Immature natural killer cell (primary cell): ENCODE data around the gene OTOR. TPM values are rescaled to one million over a fixed set of nuclear protein-coding genes. Genes with fewer than 3 reads are reported as not detected.
A peak's percentile ranks its signal among the peaks of the same experiment; 100 is the strongest.

Experiments used
- DNase-seq, 3 donors: peaks; one replicate each; pipeline ENCODE4 v3.0.0; 2022; ENCODE audit warnings: mixed read lengths in 1 of 3
- H3K27ac Mint-ChIP-seq, 6 donors: one replicate each; pipeline ENCODE4 v1.8.0; 2020; ENCODE audit warnings: mixed read lengths in 6 of 6, mild to moderate bottlenecking in 5 of 6, inconsistent platforms in 4 of 6, moderate library complexity in 3 of 6
- H3K27me3 Mint-ChIP-seq, 3 donors: one replicate each; pipeline ENCODE4 v1.8.0; 2020 to 2021; ENCODE audit warnings: low read depth in 3 of 3, mild to moderate bottlenecking in 3 of 3, mixed read lengths in 3 of 3, moderate library complexity in 3 of 3, inconsistent platforms in 1 of 3
- H3K36me3 Mint-ChIP-seq, 3 donors: one replicate each; pipeline ENCODE4 v1.8.0; 2020; ENCODE audit warnings: mixed read lengths in 3 of 3, inconsistent platforms in 2 of 3, mild to moderate bottlenecking in 2 of 3
- H3K4me1 Mint-ChIP-seq, 2 donors: one replicate each; pipeline ENCODE4 v1.8.0; 2020; ENCODE audit warnings: inconsistent platforms in 2 of 2, mild to moderate bottlenecking in 2 of 2, mixed read lengths in 2 of 2, moderate library complexity in 1 of 2
- H3K4me3 Mint-ChIP-seq, 5 donors: one replicate each; pipeline ENCODE4 v1.8.0; 2020; ENCODE audit warnings: mild to moderate bottlenecking in 5 of 5, mixed read lengths in 5 of 5, inconsistent platforms in 3 of 5, moderate library complexity in 3 of 5
- H3K9me3 Mint-ChIP-seq, 6 donors: one replicate each; pipeline ENCODE4 v1.8.0; 2020; ENCODE audit warnings: mild to moderate bottlenecking in 6 of 6, mixed read lengths in 6 of 6, inconsistent platforms in 4 of 6, moderate library complexity in 3 of 6
- polyA plus RNA-seq, 3 donors: library from polyadenylated mRNA; unstranded; fragments of 300-500 nt; fragmentation: Illumina TruSeq; gene quantifications; one replicate each; pipeline ENCODE4 v1.2.3, GENCODE V29; 2021

The OTOR gene, protein sequence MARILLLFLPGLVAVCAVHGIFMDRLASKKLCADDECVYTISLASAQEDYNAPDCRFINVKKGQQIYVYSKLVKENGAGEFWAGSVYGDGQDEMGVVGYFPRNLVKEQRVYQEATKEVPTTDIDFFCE
- polyA plus RNA-seq = not detected

DNA sequence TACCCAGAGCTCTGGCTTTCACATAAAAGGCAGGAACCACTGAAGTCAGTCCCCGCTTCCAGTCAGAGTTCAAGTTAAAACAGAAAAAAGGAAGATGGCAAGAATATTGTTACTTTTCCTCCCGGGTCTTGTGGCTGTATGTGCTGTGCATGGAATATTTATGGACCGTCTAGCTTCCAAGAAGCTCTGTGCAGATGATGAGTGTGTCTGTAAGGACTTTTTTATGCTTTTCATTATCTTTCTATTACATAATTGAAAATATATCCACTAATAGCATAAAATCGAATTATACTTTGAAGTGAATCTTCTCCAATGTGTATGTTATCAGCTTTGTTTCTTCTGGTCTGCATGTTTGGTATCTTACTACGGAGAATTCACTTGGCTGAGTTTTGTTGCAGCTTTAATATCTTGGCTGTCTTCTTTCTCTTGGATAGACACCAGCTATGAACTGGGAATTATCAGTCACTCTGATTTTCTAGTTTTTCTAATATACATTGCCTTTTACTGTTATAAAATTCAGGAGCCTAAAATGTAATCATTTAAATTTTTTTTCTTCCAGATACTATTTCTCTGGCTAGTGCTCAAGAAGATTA is at the start of gene OTOR:
TSS of gene OTOR (plus strand) at position 51 of the 593 bp plus-strand sequence. CDS start at position 95, 44 bp downstream.
- peaks cover 3 to 6% (median 6%) of the 10 kb centered on the region in 3 donors for H3K27me3 Mint-ChIP-seq

DNA sequence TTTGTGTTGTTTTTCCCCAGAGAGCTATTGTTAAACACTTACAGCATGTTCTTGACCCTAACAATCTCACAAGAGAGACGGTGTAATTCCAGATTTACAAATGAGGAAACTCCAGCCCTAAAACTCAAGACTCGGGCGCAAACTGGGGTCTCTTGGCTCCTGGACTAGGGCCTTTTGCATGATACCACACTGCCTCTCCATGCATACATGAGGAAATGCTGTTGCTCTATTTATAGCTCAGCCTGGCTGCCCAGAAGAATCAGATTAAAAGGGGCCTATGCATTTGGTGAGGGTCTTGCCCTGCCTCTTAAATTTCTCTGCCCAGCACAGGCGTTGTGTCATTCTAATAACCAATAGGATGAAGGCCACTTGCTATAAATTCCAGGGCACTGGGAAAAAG is 48.9 kb upstream of the OTOR start:
- Mint-ChIP-seq H3K4me3 (no peak overlapping the region), H3K9me3 (no peaks in the 10 kb centered on the region), H3K27ac (no peak overlapping the region), H3K4me1 (no peaks in the 10 kb centered on the region), H3K36me3 (no peaks in the 10 kb centered on the region), H3K27me3 (peaks cover 4 to 10% (median 8%) of the 10 kb centered on the region in 3 donors)
- DNase-seq = no peak

More for the DNA sequence above, at the start of gene OTOR:
- no peaks in the 10 kb centered on the region for H3K4me1 Mint-ChIP-seq
- H3K9me3 Mint-ChIP-seq = no peaks in the 10 kb centered on the region
- no peak within 1 kb of the TSS for H3K27ac Mint-ChIP-seq
- H3K4me3 Mint-ChIP-seq = no peak within 1 kb of the TSS
- peaks cover 0 to 4% (median 0%) of the 10 kb centered on the region in 3 donors for H3K36me3 Mint-ChIP-seq
- DNase-seq = no peak

DNA sequence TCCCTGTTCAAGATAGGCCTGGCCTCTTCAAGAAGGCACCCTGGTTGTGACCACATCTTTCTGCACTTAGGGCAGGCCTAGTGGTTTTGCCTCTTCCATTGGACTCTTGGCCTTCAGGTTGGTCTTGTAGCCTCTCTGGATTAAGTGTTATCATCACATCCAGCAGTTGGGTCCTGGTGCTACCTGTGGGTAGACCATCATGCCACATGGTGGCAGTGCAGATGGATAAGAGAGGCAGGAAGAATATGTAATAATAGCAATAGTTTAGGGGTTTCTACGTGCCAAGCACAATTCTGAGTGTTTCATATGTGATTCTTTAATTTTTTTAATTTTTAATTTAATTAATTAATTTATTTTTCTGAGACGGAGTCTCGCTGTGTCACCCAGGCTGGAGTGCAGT is 46.9 kb upstream of the OTOR start:
- Mint-ChIP-seq H3K27ac (no peak overlapping the region), H3K36me3 (no peaks in the 10 kb centered on the region), H3K4me3 (no peak overlapping the region), H3K9me3 (peaks cover 0 to 2% (median 0%) of the 10 kb centered on the region in 6 donors), H3K27me3 (peaks cover 2 to 10% (median 10%) of the 10 kb centered on the region in 3 donors), H3K4me1 (no peaks in the 10 kb centered on the region)
- DNase-seq = peak; percentile 3 to 11 (median 7)

DNA sequence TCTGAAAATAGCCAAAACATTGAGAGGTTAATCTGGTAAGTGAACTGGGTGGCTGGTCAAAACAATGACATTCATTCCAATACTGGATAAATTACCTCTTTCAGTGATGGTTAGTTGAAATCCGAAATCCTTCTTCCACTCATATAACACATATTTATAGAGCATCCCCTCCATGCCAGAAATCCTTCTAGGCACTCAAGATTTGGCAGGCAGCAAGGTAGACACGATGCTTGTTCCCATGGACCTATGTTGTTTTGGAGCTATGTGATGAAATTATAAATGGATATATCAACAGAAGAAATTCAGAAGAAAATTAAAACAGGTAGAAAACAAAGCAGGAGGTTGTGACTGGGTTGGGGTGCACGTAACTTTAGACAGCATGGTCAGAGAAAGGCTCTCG is 44.6 kb upstream of the OTOR start:
- no peak overlapping the region for H3K4me3 Mint-ChIP-seq
- H3K9me3 Mint-ChIP-seq = peaks cover 0 to 2% (median 0%) of the 10 kb centered on the region in 6 donors
- no peak for DNase-seq
- H3K4me1 Mint-ChIP-seq = peaks cover 7% of the 10 kb centered on the region in 2 donors
- no peak overlapping the region for H3K27ac Mint-ChIP-seq
- H3K36me3 Mint-ChIP-seq = peaks cover 0 to 4% (median 3%) of the 10 kb centered on the region in 3 donors
- H3K27me3 Mint-ChIP-seq = peaks cover 4 to 16% (median 8%) of the 10 kb centered on the region in 3 donors

DNA sequence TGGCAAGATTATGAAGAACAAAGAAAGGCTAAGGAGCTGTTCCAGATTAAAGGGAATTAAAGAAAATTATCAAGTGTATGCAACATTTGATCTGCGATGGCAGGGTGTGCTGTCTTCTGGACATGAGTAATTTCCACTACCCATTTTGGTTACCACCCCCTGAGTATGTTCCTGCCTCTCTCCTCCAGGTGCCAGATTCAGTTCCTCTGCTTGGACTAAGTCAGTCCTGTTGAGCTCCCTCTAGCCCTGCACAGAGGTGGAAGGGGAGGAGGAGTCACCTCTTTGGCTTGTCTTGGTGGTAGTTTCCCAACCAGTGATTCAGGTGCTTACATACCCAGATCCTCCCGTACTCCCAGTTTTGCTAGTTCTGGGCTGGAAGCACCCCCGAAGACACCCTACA is 40.5 kb upstream of the OTOR start:
- Mint-ChIP-seq H3K27me3 (peaks cover 6 to 14% (median 6%) of the 10 kb centered on the region in 3 donors), H3K9me3 (peaks cover 0 to 2% (median 0%) of the 10 kb centered on the region in 6 donors), H3K27ac (no peak overlapping the region), H3K4me1 (peaks cover 18 to 19% of the 10 kb centered on the region in 2 donors), H3K4me3 (no peak overlapping the region), H3K36me3 (peaks cover 0 to 4% (median 3%) of the 10 kb centered on the region in 3 donors)
- no peak for DNase-seq

DNA sequence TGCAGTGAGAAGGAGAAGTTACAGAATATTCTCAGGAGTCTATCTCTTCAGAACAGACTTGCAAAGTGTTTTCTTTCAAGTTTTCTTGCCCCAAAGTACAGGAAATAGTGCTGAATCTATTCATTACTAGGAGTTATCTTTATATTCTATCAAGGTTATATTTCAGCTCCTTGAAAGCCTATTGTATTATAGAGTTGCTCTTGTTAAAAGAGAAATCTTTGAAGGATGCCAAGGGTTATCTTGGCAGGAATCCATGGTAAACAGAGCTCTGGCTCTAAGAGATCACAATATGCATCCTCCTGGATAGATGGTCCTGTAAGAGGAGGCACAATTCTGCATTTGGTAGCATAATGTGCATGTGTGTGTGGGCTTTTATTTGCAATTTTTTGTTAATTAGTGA is 39.6 kb upstream of the OTOR start:
- H3K27me3 Mint-ChIP-seq = peaks cover 6 to 13% (median 6%) of the 10 kb centered on the region in 3 donors
- H3K4me3 Mint-ChIP-seq = peak overlapping the region in 4 of 5 donors; percentile 21 to 72 (median 45)
- peaks cover 18 to 19% of the 10 kb centered on the region in 2 donors for H3K4me1 Mint-ChIP-seq
- no peak for DNase-seq
- peaks cover 0 to 2% (median 0%) of the 10 kb centered on the region in 6 donors for H3K9me3 Mint-ChIP-seq
- peak overlapping the region in 3 of 6 donors; percentile 2 to 23 (median 12) for H3K27ac Mint-ChIP-seq
- H3K36me3 Mint-ChIP-seq = peaks cover 0 to 4% (median 3%) of the 10 kb centered on the region in 3 donors

DNA sequence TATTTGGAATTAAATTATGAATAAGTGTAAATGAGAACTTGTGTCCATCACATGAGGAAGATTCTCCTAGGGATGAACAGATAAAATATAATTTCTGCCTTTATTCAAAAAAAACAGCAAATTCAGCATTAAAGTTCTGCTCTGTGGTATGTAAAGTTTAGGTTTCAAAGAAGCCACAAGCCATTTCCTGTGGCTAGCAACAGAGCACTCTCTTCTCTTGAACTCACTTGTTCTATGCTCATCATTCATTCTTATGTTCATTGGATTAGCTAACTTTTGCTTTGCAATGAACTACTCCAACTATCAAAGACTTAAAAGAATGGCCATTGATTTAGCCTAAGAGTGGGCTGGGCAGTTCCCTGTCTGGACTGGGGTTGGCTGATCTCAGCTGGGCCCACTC is 39.1 kb upstream of the OTOR start:
- DNase-seq = peak in 2 of 3 donors; percentile 32 to 37
- H3K4me1 Mint-ChIP-seq = peaks cover 18 to 19% of the 10 kb centered on the region in 2 donors

DNA sequence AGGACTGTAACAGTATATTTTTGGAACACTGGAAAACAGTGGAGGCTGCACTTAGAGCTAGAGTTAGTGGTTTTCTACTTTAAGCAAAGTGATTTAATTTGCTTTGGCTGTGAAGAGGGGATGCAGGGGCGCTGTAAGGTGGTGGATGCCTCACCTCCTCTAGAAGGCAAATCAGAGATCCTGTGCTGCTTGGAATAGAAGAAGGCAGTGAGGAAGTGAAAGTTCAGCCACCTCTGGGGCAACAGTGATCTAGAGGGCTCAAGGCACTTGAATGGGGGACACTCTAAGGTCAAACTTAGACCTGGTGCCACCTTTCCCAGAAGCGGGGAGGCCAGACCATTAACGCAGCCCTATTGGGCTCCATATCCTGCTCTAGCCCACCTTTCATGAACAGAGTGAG is 37.4 kb upstream of the OTOR start:
- Mint-ChIP-seq H3K4me3 (no peak overlapping the region), H3K4me1 (peaks cover 18 to 19% of the 10 kb centered on the region in 2 donors), H3K36me3 (peaks cover 0 to 4% (median 3%) of the 10 kb centered on the region in 3 donors), H3K27me3 (peaks cover 8 to 12% (median 10%) of the 10 kb centered on the region in 3 donors), H3K27ac (no peak overlapping the region), H3K9me3 (no peaks in the 10 kb centered on the region)
- DNase-seq = no peak

More for the DNA sequence above, 39.1 kb upstream of the OTOR start:
- peak overlapping the region; percentile 21 to 72 (median 37) for H3K4me3 Mint-ChIP-seq
- H3K27me3 Mint-ChIP-seq = peaks cover 6 to 10% (median 6%) of the 10 kb centered on the region in 3 donors
- H3K9me3 Mint-ChIP-seq = peaks cover 0 to 2% (median 0%) of the 10 kb centered on the region in 6 donors
- peaks cover 0 to 4% (median 3%) of the 10 kb centered on the region in 3 donors for H3K36me3 Mint-ChIP-seq
- H3K27ac Mint-ChIP-seq = peak overlapping the region in 3 of 6 donors; percentile 2 to 23 (median 12)

DNA sequence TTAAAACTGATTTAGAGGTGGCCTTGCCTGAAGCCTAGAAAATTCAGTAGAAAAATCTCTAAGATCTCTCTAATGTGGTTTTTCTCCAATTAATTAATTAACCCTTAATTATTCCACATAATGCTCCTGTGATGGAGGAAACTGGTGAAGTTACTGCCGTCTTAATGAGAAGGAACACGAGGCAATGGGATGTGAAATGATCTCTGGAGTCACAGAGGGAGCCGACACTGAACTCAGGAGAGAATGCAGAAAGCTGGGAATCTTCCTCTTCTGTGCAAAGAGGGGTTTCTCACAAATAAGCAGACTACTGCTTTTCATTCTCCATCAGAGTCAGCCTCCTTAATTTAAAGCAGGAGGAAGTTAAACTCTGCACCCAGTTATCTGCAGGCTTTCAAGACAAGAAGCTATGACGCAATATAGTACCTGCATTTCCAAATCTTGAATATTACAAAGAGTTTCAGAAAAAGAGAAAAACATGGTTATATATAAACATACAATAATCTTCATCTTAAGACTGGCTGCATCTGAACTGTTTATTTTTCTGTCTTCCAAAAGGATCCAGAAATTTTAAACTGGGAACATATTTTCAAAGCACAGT is 36.4 kb upstream of the OTOR start:
- Mint-ChIP-seq H3K36me3 (peaks cover 0 to 4% (median 3%) of the 10 kb centered on the region in 3 donors), H3K9me3 (no peaks in the 10 kb centered on the region), H3K4me1 (peaks cover 18 to 19% of the 10 kb centered on the region in 2 donors), H3K27ac (no peak overlapping the region), H3K4me3 (no peak overlapping the region), H3K27me3 (peaks cover 6 to 21% (median 11%) of the 10 kb centered on the region in 3 donors)
- no peak for DNase-seq

DNA sequence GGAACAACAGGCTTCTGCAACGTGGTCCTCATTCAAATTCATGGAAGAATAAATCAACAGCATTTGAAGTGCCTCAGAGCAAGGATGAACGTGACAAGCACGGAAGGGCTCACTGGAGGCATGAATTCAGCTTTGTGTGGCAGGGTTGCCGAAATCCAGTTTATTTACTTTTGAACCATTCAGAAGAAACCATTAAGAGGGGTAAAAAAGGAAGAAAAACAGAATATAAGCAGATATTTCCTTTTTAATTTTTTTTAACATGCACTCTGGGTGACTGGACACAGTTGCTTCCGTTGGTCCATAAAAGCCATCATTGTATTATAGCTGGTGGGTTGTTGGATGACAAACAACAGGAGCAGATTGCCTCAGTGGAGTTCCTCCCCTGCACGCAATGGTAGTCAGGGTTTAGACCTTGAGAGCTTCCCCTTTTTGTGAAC is 35.6 kb upstream of the OTOR start:
- Mint-ChIP-seq H3K9me3 (no peaks in the 10 kb centered on the region), H3K27ac (no peak overlapping the region), H3K4me1 (peaks cover 18 to 19% of the 10 kb centered on the region in 2 donors), H3K4me3 (no peak overlapping the region), H3K36me3 (peaks cover 0 to 4% (median 3%) of the 10 kb centered on the region in 3 donors), H3K27me3 (peaks cover 6 to 20% (median 14%) of the 10 kb centered on the region in 3 donors)
- no peak for DNase-seq

DNA sequence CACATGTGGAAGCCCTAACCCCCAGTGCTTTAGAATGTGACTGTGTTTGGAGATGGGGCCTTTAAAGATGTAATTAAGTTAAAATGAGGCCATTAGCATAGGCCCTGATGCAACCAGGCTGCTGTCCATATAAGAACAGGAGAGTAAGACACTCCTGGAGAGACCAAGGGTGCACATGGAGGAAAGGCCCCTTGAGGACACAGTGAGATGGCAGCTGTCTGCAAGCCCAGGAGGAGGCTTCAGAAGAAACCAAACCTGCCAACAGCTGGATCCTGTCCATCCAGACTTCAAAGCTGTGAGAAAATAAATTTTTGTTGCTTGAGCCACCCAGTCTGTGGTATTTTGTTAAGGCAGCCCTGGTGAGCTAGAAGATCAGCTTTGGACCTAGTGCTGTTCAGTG is 35.1 kb upstream of the OTOR start:
- H3K4me1 Mint-ChIP-seq = peaks cover 17 to 18% of the 10 kb centered on the region in 2 donors
- H3K27ac Mint-ChIP-seq = no peak overlapping the region
- H3K4me3 Mint-ChIP-seq = no peak overlapping the region
- H3K27me3 Mint-ChIP-seq = peaks cover 4 to 20% (median 14%) of the 10 kb centered on the region in 3 donors
- peaks cover 0 to 4% (median 3%) of the 10 kb centered on the region in 3 donors for H3K36me3 Mint-ChIP-seq
- no peaks in the 10 kb centered on the region for H3K9me3 Mint-ChIP-seq
- DNase-seq = no peak

DNA sequence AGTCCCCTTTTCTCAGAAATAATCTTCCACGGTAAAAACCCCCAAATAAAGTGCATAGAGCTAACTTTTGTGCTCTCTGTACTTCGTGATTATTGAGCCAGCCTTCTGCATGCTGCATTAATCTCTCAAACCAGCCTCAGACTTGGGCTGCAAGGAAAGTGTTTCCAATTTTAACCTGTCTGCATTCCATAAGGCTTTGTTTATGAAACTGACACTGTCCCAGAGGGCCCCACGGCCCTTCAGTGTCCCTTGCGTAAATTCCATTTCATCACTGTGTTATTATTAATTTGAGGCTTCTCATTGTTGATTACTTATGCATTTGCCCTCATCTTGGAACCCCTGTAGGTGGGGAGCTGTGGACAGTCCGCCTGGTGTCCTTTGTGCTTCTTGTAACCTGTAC is 33.9 kb upstream of the OTOR start:
- no peak for DNase-seq
- no peak overlapping the region for H3K4me3 Mint-ChIP-seq
- no peak overlapping the region for H3K27ac Mint-ChIP-seq
- peaks cover 5 to 6% of the 10 kb centered on the region in 2 donors for H3K4me1 Mint-ChIP-seq
- H3K36me3 Mint-ChIP-seq = peaks cover 0 to 4% (median 0%) of the 10 kb centered on the region in 3 donors
- peaks cover 4 to 20% (median 12%) of the 10 kb centered on the region in 3 donors for H3K27me3 Mint-ChIP-seq
- peaks cover 0 to under 1% (median 0%) of the 10 kb centered on the region in 6 donors for H3K9me3 Mint-ChIP-seq

DNA sequence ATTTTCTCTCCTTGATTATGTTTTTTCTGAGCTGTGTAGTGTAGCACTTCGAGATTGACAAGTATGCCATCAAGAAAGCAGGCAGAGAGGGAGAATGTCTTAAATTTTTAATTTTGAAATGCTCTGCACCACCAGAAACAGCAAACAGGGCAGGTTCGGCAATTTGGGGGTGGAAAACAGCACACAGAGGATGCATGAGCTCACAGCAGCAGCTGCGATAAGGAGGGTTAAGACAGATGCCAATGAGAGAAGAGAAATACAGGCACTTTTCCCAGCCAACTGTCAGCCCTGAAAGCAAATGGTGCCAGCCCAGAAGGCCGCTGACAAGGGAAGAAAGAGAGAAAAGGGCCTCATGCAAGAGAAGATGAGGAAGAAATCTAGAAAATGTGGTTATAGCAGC is 33.4 kb upstream of the OTOR start:
- H3K27ac Mint-ChIP-seq = no peak overlapping the region
- peaks cover 0 to 4% (median 0%) of the 10 kb centered on the region in 3 donors for H3K36me3 Mint-ChIP-seq
- H3K4me3 Mint-ChIP-seq = no peak overlapping the region
- no peak for DNase-seq
- H3K4me1 Mint-ChIP-seq = peaks cover under 1% of the 10 kb centered on the region in 2 donors
- peaks cover 6 to 20% (median 15%) of the 10 kb centered on the region in 3 donors for H3K27me3 Mint-ChIP-seq
- peaks cover 0 to 2% (median 0%) of the 10 kb centered on the region in 6 donors for H3K9me3 Mint-ChIP-seq

DNA sequence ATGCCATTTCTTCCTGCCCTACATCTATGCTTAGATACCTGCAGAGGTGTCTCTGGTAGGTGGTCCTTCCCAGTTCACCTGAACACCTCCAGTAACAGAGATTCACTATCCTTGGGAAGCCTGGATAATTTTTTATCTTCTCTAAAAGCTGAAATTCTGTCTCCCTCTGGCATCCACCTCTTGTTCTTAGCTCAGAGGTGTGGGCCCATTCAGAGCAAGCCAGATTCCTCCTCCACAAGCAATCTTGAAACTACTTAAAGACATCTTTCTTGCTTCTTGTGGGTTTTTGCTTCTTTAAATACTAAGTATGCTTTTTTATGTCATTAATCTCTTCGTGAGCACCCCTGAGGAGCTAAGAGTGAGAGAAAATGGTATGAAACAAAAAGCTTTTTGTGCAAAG is 28.7 kb upstream of the OTOR start:
- peaks cover 0 to 2% (median 0%) of the 10 kb centered on the region in 6 donors for H3K9me3 Mint-ChIP-seq
- no peak overlapping the region for H3K27ac Mint-ChIP-seq
- H3K4me3 Mint-ChIP-seq = no peak overlapping the region
- no peaks in the 10 kb centered on the region for H3K4me1 Mint-ChIP-seq
- no peak for DNase-seq
- H3K36me3 Mint-ChIP-seq = peaks cover 0 to 4% (median 0%) of the 10 kb centered on the region in 3 donors
- peaks cover 14 to 26% (median 14%) of the 10 kb centered on the region in 3 donors for H3K27me3 Mint-ChIP-seq
